CD14-positive monocyte (primary cell): ENCODE data around the gene SULF2. TPM values are rescaled to one million over a fixed set of nuclear protein-coding genes. Genes with fewer than 3 reads are reported as not detected.

Source experiments
- DNase-seq, 3 donors: peaks; one replicate each; pipeline ENCODE4 v3.0.0-alpha.2; 2011 to 2022
- H2AFZ ChIP-seq: 2 replicates; pipeline ENCODE4 v1.6.0; 2012; ENCODE audit warnings: mild to moderate bottlenecking, low read depth, low read length, inconsistent platforms; ENCODE audit not compliant: insufficient read depth, poor library complexity, severe bottlenecking
- H3K27ac ChIP-seq, 2 donors: 1 replicate in 1 of 2; 2 replicates in 1 of 2; pipeline ENCODE4 v1.5.1; 2012 to 2013; ENCODE audit warnings: low read length in 2 of 2, control low read depth in 1 of 2, inconsistent platforms in 1 of 2, low read depth in 1 of 2, mild to moderate bottlenecking in 1 of 2
- H3K27me3 ChIP-seq, 2 donors: one replicate each; pipeline versions ENCODE4 v1.6.0 to v1.6.1; 2011 to 2013; ENCODE audit warnings: low read length in 2 of 2; ENCODE audit not compliant: control insufficient read depth in 2 of 2, insufficient read depth in 2 of 2
- H3K36me3 ChIP-seq, 2 donors: replicated peaks in 1 of 2; 1 replicate in 1 of 2; 2 replicates in 1 of 2; pipeline versions ENCODE4 v1.5.1 to v1.6.1; 2012 to 2013; ENCODE audit warnings: low read length in 2 of 2, control low read depth in 1 of 2, inconsistent platforms in 1 of 2, mild to moderate bottlenecking in 1 of 2; ENCODE audit not compliant: insufficient read depth in 2 of 2, control insufficient read depth in 1 of 2
- H3K4me1 ChIP-seq, 2 donors: 1 replicate in 1 of 2; 2 replicates in 1 of 2; pipeline versions ENCODE4 v1.5.1 to v1.6.1; 2012 to 2013; ENCODE audit warnings: low read length in 2 of 2, control low read depth in 1 of 2, inconsistent platforms in 1 of 2, mild to moderate bottlenecking in 1 of 2, moderate library complexity in 1 of 2; ENCODE audit not compliant: insufficient read depth in 2 of 2, control insufficient read depth in 1 of 2
- H3K4me2 ChIP-seq: replicated peaks from 2 replicates; pipeline ENCODE3; 2012; ENCODE audit warnings: low read length, moderate library complexity, mild to moderate bottlenecking; ENCODE audit not compliant: poor library complexity, severe bottlenecking; ENCODE audit errors: extremely low read depth
- H3K4me3 ChIP-seq, 3 experiments: fragments of 200-600 bp in 1 of 3; sonication (generic) in 1 of 3; replicated peaks in 1 of 3; 1 replicate in 2 of 3; 2 replicates in 1 of 3; pipeline ENCODE4 v1.5.1; 2011 to 2013; ENCODE audit warnings: low read length in 3 of 3, mild to moderate bottlenecking in 3 of 3, control low read depth in 2 of 3, low read depth in 2 of 3, inconsistent platforms in 1 of 3, moderate library complexity in 1 of 3
- H3K79me2 ChIP-seq: 2 replicates; pipeline ENCODE4 v1.6.0; 2012; ENCODE audit warnings: mild to moderate bottlenecking, control low read depth, inconsistent platforms, low read length, moderate library complexity; ENCODE audit not compliant: insufficient read depth
- H3K9ac ChIP-seq: 2 replicates; pipeline ENCODE4 v1.6.0; 2017; ENCODE audit warnings: low read length, mild to moderate bottlenecking; ENCODE audit not compliant: insufficient read depth, poor library complexity, severe bottlenecking
- H3K9me3 ChIP-seq, 2 donors: replicated peaks in 1 of 2; 1 replicate in 1 of 2; 2 replicates in 1 of 2; pipeline versions ENCODE4 v1.5.1 to v1.6.1; 2012 to 2013; ENCODE audit warnings: low read length in 2 of 2, control low read depth in 1 of 2; ENCODE audit not compliant: control insufficient read depth in 1 of 2, insufficient read depth in 1 of 2
- H4K20me1 ChIP-seq: 2 replicates; pipeline ENCODE4 v1.6.0; 2012; ENCODE audit warnings: mild to moderate bottlenecking, low read length, control low read depth, moderate library complexity; ENCODE audit not compliant: insufficient read depth
- H3K27ac Mint-ChIP-seq, 7 donors: one replicate each; pipeline ENCODE4 v1.8.0; 2020; ENCODE audit warnings: mild to moderate bottlenecking in 7 of 7, mixed read lengths in 7 of 7, moderate library complexity in 6 of 7, inconsistent platforms in 2 of 7
- H3K27me3 Mint-ChIP-seq, 3 donors: one replicate each; pipeline ENCODE4 v1.8.0; 2021 to 2022; ENCODE audit warnings: low read depth in 3 of 3, mild to moderate bottlenecking in 3 of 3, mixed read lengths in 3 of 3, moderate library complexity in 3 of 3, inconsistent platforms in 1 of 3
- H3K36me3 Mint-ChIP-seq, 2 donors: one replicate each; pipeline ENCODE4 v1.8.0; 2020; ENCODE audit warnings: mixed read lengths in 2 of 2, inconsistent platforms in 1 of 2, mild to moderate bottlenecking in 1 of 2
- H3K4me1 Mint-ChIP-seq: one replicate; pipeline ENCODE4 v1.8.0; 2020; ENCODE audit warnings: mild to moderate bottlenecking, mixed read lengths
- H3K4me3 Mint-ChIP-seq, 2 donors: one replicate each; pipeline ENCODE4 v1.8.0; 2020; ENCODE audit warnings: mild to moderate bottlenecking in 2 of 2, mixed read lengths in 2 of 2, moderate library complexity in 1 of 2
- H3K9me3 Mint-ChIP-seq, 7 donors: one replicate each; pipeline ENCODE4 v1.8.0; 2020 to 2022; ENCODE audit warnings: mixed read lengths in 7 of 7, mild to moderate bottlenecking in 6 of 7, moderate library complexity in 6 of 7, inconsistent platforms in 2 of 7
- WGBS: methylation state at CpG from one replicate; pipeline ENCODE4 v1.1.5; 2013; ENCODE audit warnings: missing lambda C conversion rate; ENCODE audit not compliant: insufficient coverage; 5-methylcytosine and 5-hydroxymethylcytosine counted together
- intact Hi-C, 2 donors: fragments of 100-400 bp; cut with micrococcal nuclease; formaldehyde crosslinking; loops; one replicate each; pipeline versions ENCODE4 v1.15.0 to v1.15.1; 2023
- polyA plus RNA-seq, 3 donors: library from polyadenylated mRNA; depleted of rRNA in 1 of 3; unstranded in 2 of 3; stranded (reverse) in 1 of 3; fragments of 300-500 nt in 2 of 3; fragments of >200 nt in 1 of 3; fragmentation: Illumina TruSeq in 2 of 3; gene quantifications; 1 replicate in 2 of 3; 2 replicates in 1 of 3; pipeline ENCODE4 v1.2.3, GENCODE V29; 2012 to 2021
- TF ChIP-seq, protein P1 (sequence below): fragments of 200-600 bp; IDR thresholded peaks from one replicate; pipeline ENCODE4 v1.8.0; 2022; ENCODE audit warnings: antibody characterized with exemption, mild to moderate bottlenecking

Gene SULF2
- polyA plus RNA-seq, 3 donors = 60.3 to 156 (median 75.5) TPM

- peaks cover 0 to 11% of the 10 kb centered on the region in 2 donors for H3K27me3 ChIP-seq
- H3K4me1 ChIP-seq = peaks cover 34 to 41% of the 10 kb centered on the region in 2 donors
- H3K36me3 Mint-ChIP-seq = peaks cover 27 to 33% of the 10 kb centered on the region in 2 donors
- H3K4me2 ChIP-seq = peak overlapping the region; percentile 87
- H3K79me2 ChIP-seq = peaks cover 36% of the 10 kb centered on the region
- TF ChIP-seq, protein P1, sequence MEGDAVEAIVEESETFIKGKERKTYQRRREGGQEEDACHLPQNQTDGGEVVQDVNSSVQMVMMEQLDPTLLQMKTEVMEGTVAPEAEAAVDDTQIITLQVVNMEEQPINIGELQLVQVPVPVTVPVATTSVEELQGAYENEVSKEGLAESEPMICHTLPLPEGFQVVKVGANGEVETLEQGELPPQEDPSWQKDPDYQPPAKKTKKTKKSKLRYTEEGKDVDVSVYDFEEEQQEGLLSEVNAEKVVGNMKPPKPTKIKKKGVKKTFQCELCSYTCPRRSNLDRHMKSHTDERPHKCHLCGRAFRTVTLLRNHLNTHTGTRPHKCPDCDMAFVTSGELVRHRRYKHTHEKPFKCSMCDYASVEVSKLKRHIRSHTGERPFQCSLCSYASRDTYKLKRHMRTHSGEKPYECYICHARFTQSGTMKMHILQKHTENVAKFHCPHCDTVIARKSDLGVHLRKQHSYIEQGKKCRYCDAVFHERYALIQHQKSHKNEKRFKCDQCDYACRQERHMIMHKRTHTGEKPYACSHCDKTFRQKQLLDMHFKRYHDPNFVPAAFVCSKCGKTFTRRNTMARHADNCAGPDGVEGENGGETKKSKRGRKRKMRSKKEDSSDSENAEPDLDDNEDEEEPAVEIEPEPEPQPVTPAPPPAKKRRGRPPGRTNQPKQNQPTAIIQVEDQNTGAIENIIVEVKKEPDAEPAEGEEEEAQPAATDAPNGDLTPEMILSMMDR = peak; percentile 31
- H2AFZ ChIP-seq = peak overlapping the region; percentile 48
- 0% methylated on average over 3 of the region's 6 CpGs for WGBS
- H3K9me3 ChIP-seq = no peaks in the 10 kb centered on the region
- peak overlapping the region in 6 of 7 donors; percentile 91 to 97 (median 95) for H3K27ac Mint-ChIP-seq
- H3K4me3 Mint-ChIP-seq = peak overlapping the region; percentile 95 to 99
- H3K36me3 ChIP-seq = peaks cover 0 to under 1% of the 10 kb centered on the region in 2 donors
- peaks cover 38% of the 10 kb centered on the region for H3K4me1 Mint-ChIP-seq
- H4K20me1 ChIP-seq = peaks cover 31% of the 10 kb centered on the region
- H3K9me3 Mint-ChIP-seq = peaks cover 0 to 1% (median 0%) of the 10 kb centered on the region in 7 donors
- H3K27me3 Mint-ChIP-seq = peaks cover 17 to 28% (median 25%) of the 10 kb centered on the region in 3 donors
- H3K9ac ChIP-seq = peak overlapping the region; percentile 72
- peak overlapping the region; percentile 57 to 84 for H3K27ac ChIP-seq
- intact Hi-C loops = loop anchor here (2.0 to 10.0 kb wide), 2 partner anchors 834 to 838 kb away; no protein-coding TSS in a partner anchor
- H3K4me3 ChIP-seq = peak overlapping the region; percentile 49 to 85 (median 51)
- no peak for DNase-seq
These were observed 1.5 kb upstream of the SULF2 start for GRCh38 chr20:47786765-47787107.

DNA sequence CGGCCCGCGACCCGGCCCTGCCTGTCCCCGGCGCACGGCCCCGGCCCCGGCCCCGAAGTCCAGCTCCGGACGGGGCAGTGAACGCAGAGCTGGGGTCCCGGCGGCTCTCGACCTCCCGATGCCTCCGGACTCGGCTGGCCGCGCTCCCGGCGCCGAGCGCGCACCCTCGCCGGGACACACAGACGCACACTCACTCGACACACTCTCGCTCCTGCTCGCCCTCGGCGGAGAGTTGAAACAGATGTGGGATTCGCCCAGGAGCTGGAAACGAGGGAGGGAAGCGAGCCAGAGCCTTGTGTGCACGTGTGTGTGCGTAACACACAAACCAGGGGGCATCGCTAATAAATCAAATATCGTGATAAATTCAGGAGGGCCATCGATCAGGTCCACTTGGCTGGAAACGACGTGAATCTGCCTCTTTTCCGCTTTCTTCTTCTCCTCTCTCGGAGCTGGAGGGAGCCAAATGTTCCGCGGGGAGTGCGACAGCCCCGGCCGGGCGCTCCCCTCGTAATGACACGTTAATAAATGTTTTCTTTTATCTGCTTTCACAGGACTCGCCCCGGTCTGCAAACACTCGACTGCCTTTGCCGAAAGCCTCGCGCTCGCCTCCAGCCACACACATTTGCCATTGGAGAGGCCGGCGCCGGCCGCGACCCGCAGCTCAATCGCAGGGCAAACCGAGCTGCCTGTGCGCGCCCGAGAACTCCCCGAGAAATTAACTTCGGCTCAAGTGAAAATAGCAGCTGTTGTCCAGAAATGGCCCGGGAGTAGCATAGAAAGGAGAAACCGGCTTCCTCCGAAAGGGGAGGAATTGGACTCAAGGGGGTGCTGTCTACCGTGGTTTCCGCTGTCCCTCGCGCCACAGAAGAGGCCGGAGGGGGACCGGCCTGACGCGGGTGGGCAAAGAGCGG lies 828 bp upstream of the SULF2 start:
- peak; percentile 60 to 70 (median 63) for DNase-seq
- intact Hi-C loops = loop anchor here (2.0 to 10.0 kb wide), 3 partner anchors 59 to 839 kb away; no protein-coding TSS in a partner anchor
- peaks cover 0 to 11% of the 10 kb centered on the region in 2 donors for H3K27me3 ChIP-seq
- peak overlapping the region; percentile 87 for H3K4me2 ChIP-seq
- TF ChIP-seq, protein P1 = peak; percentile 57
- peaks cover 38% of the 10 kb centered on the region for H4K20me1 ChIP-seq
- Mint-ChIP-seq H3K9me3 (no peaks in the 10 kb centered on the region), H3K4me3 (peak overlapping the region; percentile 95 to 99), H3K36me3 (peaks cover 34 to 39% of the 10 kb centered on the region in 2 donors), H3K27ac (peak overlapping the region; percentile 91 to 97 (median 95)), H3K4me1 (peaks cover 45% of the 10 kb centered on the region), H3K27me3 (peaks cover 14 to 25% (median 23%) of the 10 kb centered on the region in 3 donors)
- H2AFZ ChIP-seq = peak overlapping the region; percentile 48
- peaks cover 42% of the 10 kb centered on the region for H3K79me2 ChIP-seq
- H3K9me3 ChIP-seq = no peaks in the 10 kb centered on the region
- peak overlapping the region; percentile 49 to 85 (median 51) for H3K4me3 ChIP-seq
- WGBS = under 1% methylated on average over 85 of the region's 86 CpGs
- H3K9ac ChIP-seq = peak overlapping the region; percentile 72
- peak overlapping the region; percentile 57 to 84 for H3K27ac ChIP-seq
- H3K36me3 ChIP-seq = peaks cover under 1 to 6% of the 10 kb centered on the region in 2 donors
- H3K4me1 ChIP-seq = peaks cover 41 to 47% of the 10 kb centered on the region in 2 donors
